ENCODE data around the gene TSEN15. TPM values are rescaled to one million over a fixed set of nuclear protein-coding genes. Genes with fewer than 3 reads are reported as not detected.

The TSEN15 gene
- total and polyA plus RNA-seq, 10 of the 15 experiments (the other 5 are each of a cell fraction or from before 2014, with no cell fraction given), result 21.1 to 136 (median 70.2) TPM

DNA sequence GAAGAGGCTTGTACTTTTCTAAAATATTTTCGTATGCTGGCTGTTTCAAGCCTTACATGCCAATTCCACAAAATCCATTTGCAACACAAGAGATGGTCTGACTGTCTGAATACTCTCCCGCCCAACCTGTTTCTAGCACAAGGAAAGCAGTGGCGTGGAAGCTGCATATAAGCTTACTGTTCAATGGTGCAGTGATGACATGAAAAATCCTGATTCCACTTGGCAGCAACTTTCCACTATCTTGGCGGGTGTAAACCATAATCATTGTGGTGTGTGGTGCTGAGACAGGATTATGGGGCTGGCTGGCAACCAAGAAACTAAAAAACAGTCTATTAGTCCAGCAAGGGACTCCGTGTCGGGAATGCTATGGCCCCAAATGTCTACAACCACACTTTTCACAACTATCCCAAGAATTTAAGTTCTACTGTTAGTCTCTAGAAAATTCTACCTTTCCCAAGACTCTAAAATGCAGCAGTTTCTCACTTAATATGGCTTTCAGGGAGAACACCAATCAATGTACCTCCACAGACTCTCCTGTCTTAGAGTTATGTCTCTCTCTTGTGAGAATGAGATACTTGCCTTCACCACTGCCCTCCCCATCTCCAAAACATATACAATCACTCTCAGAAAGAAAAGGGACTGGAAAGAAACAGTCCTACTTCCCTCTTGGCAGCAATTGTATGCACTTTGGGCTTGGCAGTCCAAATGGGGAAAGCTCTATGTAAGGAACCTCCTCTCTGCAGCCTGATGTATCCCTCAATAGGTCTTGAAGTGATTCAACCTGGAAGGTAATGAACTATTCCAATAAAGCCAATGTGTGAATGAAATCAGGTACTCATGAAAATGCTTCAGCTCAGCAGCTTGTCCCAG lies 23.5 kb upstream of the TSEN15 start (continued):
- TF ChIP-seq, protein P1, sequence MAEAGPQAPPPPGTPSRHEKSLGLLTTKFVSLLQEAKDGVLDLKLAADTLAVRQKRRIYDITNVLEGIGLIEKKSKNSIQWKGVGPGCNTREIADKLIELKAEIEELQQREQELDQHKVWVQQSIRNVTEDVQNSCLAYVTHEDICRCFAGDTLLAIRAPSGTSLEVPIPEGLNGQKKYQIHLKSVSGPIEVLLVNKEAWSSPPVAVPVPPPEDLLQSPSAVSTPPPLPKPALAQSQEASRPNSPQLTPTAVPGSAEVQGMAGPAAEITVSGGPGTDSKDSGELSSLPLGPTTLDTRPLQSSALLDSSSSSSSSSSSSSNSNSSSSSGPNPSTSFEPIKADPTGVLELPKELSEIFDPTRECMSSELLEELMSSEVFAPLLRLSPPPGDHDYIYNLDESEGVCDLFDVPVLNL (IDR thresholded peaks at IDR 0.05; ENCODE audit: low read depth, low read length), result no peak
- TF ChIP-seq NRF1 (conservative IDR thresholded peaks at IDR 0.05; ENCODE audit: low read depth, low read length) (no peak), TCF7 (IDR thresholded peaks at IDR 0.05; ENCODE audit: borderline replicate concordance) (no peak), PAX8 (IDR thresholded peaks at IDR 0.05) (no peak)
- TF ChIP-seq, protein P2, sequence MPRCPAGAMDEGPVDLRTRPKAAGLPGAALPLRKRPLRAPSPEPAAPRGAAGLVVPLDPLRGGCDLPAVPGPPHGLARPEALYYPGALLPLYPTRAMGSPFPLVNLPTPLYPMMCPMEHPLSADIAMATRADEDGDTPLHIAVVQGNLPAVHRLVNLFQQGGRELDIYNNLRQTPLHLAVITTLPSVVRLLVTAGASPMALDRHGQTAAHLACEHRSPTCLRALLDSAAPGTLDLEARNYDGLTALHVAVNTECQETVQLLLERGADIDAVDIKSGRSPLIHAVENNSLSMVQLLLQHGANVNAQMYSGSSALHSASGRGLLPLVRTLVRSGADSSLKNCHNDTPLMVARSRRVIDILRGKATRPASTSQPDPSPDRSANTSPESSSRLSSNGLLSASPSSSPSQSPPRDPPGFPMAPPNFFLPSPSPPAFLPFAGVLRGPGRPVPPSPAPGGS (IDR thresholded peaks at IDR 0.05; ENCODE audit: borderline replicate concordance, insufficient read depth, low read depth, low read length, poor library complexity, severe bottlenecking), result no peak
- TF ChIP-seq, protein P3, sequence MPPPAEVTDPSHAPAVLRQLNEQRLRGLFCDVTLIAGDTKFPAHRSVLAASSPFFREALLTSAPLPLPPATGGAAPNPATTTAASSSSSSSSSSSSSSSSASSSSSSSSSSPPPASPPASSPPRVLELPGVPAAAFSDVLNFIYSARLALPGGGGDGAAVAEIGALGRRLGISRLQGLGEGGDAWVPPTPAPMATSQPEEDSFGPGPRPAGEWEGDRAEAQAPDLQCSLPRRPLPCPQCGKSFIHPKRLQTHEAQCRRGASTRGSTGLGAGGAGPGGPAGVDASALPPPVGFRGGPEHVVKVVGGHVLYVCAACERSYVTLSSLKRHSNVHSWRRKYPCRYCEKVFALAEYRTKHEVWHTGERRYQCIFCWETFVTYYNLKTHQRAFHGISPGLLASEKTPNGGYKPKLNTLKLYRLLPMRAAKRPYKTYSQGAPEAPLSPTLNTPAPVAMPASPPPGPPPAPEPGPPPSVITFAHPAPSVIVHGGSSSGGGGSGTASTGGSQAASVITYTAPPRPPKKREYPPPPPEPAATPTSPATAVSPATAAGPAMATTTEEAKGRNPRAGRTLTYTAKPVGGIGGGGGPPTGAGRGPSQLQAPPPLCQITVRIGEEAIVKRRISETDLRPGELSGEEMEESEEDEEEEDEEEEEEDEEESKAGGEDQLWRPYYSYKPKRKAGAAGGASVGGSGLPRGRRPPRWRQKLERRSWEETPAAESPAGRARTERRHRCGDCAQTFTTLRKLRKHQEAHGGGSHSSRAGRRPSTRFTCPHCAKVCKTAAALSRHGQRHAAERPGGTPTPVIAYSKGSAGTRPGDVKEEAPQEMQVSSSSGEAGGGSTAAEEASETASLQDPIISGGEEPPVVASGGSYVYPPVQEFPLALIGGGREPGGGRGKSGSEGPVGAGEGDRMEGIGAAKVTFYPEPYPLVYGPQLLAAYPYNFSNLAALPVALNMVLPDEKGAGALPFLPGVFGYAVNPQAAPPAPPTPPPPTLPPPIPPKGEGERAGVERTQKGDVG (CRISPR knock-in tag; IDR thresholded peaks at IDR 0.05), result no peak
